HG03439 (cell line): ENCODE measurements around the gene MAPKAPK5.
A peak's percentile ranks its signal among the peaks of the same experiment; 100 is the strongest.
"Not testable (repeated sequence)": the region's sequence is repeated elsewhere in the genome, so short reads cannot be mapped to it uniquely, and the experiment has no call there.

Experiments
- ATAC-seq: cut with Tn5 transposase; IDR thresholded peaks from one replicate; pipeline ENCODE4 v1.9.1; 2021; ENCODE audit warnings: mild to moderate bottlenecking, moderate library complexity; ENCODE audit not compliant: unreplicated experiment

The MAPKAPK5 gene

GRCh38 chr12:111826992-111827391, 15.0 kb upstream of the MAPKAPK5 start:
- ATAC-seq = no peak

- ATAC-seq = no peak
Measured at GRCh38 chr12:111827907-111828306, 14.1 kb upstream of the MAPKAPK5 start.

DNA sequence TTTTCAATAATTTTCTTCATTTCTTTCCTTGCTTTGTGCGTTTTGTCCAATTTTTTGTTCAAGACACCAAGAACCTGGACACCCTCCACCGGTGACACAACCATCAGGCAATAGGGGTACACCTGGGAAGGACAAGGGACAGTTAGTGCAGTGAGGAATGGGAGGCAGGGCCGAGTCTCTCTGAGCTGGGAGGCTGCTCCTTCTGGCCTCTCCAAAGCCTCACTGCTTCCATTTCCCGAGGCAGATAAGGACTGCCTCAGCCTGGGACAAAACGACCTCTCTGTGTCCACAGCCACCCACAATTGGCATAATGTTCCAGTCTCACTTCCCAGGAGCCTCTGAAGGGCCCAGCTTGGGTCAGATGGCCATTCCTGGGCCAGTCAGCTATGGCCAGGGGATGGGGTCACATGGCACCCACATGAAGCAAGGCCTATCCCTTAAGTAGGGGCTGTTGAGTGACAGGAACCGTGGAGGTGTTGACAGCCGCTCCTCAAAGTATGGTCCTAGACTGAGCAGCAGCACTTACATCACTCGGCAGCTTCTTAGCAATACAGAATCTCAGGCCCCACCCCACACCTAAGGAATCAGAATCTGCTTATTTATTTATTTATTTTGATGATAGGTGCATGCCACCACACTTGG, 13.6 kb upstream of the MAPKAPK5 start:
- no peak for ATAC-seq

DNA sequence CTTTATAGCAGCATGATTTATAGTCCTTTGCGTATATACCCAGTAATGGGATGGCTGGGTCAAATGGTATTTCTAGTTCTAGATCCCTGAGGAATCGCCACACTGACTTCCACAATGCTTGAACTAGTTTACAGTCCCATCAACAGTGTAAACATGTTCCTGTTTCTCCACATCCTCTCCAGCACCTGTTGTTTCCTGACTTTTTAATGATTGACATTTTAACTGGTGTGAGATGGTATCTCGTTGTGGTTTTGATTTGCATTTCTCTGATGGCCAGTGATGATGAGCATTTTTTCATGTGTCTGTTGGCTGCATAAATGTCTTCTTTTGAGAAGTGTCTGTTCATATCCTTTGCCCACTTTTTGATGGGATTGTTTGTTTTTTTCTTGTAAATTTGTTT, 12.4 kb upstream of the MAPKAPK5 start:
- ATAC-seq = not testable (repeated sequence)

DNA sequence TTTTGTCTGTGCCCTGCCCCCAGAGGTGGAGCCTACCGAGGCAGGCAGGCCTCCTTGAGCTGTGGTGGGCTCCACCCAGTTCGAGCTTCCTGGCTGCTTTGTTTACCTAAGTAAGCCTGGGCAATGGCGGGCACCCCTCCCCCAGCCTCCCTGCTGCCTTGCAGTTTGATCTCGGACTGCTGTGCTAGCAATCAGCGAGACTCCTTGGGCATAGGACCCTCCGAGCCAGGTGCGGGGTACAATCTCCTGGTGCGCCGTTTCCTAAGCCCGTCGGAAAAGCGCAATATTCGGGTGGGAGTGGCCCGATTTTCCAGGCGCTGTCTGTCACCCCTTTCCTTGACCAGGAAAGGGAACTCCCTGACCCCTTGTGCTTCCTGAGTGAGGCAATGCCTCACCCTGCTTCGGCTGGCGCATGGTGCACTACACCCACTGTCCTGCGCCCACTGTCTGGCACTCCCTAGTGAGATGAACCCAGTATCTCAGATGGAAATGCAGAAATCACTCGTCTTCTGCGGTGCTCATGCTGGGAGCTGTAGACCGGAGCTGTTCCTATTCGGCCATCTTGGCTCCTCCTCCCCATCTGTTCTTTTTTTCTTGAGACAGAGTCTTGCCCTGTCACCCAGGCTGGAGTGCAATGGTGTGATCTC, 7.2 kb upstream of the MAPKAPK5 start:
- not testable (repeated sequence) for ATAC-seq

DNA sequence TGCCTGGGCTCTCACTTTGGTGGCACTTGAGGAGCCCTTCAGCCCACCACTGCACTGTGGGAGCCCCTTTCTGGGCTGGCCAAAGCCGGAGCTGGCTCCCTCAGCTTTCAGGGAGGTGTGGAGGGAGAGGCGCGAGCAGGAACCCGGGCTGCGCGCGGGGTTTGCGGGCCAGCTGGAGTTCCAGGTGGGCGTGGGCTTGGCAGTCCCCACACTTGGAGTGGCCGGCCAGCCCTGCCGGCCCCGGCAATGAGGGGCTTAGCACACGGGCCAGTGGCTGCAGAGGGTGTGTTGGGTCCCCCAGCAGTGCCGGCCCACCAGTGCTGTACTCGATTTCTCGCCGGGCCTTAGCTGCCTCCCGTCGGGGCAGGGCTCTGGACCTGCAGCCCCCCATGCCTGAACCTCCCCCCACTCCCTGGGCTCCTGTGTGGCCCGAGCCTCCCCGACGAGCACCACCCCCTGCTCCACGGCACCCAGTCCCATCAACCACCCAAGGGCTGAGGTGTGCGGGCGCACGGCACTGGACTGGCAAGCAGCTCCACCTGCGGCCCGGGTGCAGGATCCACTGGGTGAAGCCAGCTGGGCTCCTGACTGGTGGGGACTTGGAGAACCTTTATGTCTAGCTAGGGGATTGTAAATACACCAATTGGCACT, 6.4 kb upstream of the MAPKAPK5 start:
- not testable (repeated sequence) for ATAC-seq

DNA sequence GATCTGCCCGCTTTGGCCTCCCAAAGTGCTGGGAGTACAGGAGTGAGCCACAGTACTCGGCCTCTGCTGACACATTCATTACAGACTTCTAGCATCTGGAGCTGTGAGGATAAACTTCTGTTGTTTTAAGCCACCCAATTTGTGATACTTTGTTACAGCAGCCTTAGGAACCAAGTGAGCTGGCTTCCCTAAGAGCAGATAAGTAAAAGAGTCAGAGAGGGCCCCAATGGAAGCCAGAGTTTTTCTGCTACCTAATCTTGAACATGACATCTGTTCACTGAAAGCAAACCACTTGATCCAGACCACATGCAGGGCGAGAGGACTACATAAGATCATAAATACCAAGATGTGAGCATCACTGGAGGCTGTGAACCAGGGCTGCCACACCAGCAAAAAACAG, 3.7 kb upstream of the MAPKAPK5 start:
- no peak for ATAC-seq

DNA sequence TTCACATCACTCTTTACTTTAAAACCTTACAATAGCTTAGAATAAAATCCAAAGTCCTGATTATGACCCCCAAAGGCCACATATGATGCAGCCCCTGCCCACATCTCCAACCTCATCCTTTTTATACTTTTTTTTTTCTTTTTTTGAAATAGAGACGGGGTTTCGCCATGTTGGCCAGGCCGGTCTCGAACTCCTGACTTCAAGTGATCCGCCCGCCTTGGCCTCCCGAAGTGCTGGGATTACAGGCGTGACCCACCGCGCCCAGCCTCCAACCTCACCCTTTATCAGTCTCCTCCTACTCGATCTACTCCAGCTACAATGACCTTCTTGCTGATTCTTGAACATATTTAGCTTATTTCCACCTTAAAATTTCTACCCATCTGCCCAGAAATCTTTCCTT, 1.2 kb upstream of the MAPKAPK5 start:
- no peak for ATAC-seq

DNA sequence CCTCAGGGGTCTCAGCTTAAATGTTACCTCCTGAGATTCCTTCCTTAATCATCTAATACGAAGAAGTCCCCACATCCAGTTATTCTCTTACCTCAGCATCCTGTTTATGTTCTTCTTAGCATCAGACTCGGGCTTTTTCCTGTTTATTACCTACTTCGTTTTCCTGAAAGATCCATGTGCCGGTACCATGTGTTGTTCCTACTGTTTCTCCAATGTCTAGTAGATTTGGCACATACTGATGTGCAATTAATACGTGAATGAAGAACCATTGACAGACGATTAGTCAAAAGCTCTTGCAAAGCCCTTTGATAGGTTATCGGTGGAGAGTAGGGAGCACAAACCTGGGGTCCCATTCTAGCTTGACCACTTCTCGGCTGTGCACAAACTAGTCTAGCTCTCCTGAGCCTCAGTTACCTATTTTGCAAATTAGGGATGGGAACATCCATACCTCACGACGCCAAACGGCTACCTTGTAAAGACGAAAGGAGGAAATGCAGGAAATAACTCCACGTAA, 735 bp upstream of the MAPKAPK5 start:
- ATAC-seq = no peak

GRCh38 chr12:111842556-111843396, 748 bp downstream of the MAPKAPK5 start:
- peak; percentile 24 for ATAC-seq

- no peak for ATAC-seq
Measured at GRCh38 chr12:111846016-111846415, 4.0 kb downstream of the MAPKAPK5 start.

- ATAC-seq = no peak
Measured at GRCh38 chr12:111850526-111850925, 8.5 kb downstream of the MAPKAPK5 start.

DNA sequence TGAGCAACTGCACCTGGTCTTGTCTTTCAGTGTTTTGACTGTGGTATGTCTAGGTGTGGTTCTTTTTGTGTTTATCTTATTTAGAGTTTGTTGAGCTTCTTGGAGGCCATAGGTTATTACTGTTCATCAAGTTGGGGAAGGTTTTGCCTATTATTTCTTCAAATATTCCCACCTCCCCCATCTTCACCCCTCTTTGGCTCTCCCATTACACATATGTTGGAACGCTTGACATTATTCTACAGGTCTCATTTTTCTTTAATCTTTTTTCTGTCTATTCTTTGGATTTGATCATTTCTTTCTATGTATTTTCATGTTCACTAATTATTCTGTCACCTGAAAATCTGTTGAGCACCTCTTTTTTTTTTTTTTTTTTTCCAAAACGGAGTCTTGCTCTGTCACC, 16.2 kb downstream of the MAPKAPK5 start:
- ATAC-seq = no peak

DNA sequence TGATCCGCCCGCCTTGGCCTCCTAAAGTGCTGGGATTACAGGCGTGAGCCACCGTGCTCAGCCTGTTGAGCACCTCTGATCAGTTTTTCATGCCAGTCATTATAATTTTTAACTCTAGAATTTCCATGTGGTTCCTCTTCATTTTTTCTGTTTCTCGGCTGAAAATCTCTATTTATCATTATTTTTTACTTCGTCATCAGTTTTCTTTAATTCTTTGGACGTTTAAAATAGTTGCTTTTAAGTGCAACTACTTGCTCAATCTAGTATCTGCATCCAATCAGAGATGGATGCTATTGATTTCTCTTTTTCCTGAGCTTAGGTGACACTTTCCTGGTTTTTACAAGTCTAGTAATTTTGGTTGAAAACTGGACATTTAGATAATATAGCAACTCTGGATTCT, 16.8 kb downstream of the MAPKAPK5 start:
- ATAC-seq = no peak

GRCh38 chr12:111864913-111865312, 22.9 kb downstream of the MAPKAPK5 start:
- no peak for ATAC-seq

DNA sequence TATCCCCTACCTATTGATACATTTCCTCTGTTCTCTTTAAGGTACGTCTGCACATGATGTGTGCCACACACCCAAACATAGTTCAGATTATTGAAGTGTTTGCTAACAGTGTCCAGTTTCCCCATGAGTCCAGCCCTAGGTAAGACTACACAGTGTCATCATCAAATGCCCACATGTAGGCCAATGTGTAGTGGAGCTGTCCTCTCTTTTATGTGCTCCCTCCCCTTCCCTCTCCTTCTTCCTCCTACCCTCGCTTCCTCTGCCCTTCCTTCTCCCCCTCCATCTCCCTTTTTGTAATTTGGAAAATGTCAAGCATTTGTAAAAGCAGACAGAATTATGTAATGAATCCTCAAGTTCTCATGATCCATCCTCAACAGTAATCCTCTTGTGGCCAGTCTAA, 25.5 kb downstream of the MAPKAPK5 start:
- no peak for ATAC-seq

DNA sequence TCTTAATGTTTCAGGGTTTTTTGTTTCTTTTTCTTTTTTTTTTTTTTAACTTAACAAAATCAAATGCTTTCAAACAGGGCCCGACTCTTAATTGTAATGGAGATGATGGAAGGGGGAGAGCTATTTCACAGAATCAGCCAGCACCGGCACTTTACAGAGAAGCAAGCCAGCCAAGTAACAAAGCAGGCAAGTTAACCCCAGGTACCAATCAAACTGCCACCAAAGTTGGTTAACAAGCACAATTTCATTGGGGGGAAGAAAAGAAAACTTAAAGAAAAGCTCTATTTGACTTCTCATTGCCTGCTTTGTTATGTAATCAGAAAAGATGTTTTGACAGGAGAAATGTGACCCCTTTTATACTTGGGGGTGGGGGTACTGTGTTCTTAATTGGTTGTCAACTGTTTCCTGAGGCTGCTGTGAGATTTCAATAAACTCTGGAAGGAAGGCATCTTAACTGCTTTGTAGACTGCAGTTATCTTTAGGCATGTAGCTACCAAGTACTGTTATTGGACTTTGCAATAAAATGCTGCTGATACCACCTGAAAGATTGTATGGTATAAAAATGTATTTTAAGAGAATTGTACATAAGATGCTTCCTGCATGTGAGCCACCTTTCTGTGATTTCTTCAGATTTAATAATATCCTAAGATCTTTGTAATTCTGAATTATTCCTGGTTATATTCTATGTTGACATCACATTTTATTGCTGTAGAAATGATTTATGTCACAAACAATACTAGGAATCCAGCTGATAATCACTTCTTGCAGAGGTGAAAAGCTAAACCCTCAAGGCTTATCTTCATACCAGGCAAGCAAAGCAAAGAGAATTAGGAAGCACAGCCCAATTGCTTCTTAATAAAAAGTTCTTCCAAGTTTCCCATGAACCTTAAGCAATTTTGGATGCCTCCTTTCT, 26.9 kb downstream of the MAPKAPK5 start:
- no peak for ATAC-seq

DNA sequence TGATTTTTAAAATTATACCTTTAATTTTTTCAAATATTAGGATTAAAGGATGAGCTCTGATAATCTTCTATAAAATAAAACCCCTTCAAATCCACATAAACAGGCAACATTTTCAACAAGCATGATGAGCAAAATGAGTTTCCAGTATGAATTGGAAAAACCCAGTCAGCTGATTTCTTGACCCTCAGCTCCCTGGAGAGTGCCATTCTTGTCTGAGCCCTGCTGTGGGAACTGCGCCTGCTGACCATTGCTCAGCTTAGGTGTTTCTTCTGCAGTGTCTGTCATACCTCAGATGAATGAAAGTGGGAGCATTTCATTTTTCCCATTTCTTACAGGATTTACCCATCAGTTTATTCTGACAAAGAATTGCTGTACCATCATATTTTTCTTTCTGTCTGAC, 27.6 kb downstream of the MAPKAPK5 start:
- ATAC-seq = no peak

DNA sequence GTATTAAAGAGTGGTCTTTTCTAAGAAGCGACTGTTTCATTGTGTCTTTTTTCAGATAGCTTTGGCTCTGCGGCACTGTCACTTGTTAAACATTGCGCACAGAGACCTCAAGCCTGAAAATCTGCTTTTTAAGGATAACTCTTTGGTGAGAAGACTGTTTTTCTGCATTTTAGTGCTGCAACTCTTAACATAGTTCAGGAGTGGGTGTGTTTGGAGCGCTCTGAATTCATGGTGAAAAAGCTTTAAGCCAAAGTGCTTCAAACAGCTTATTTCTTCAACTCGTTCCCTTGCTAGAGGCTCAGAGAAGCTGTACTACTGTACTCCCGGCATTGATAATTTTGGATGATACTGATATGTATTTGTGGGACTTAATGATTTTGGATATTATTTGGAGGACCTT, 28.2 kb downstream of the MAPKAPK5 start:
- ATAC-seq = no peak

DNA sequence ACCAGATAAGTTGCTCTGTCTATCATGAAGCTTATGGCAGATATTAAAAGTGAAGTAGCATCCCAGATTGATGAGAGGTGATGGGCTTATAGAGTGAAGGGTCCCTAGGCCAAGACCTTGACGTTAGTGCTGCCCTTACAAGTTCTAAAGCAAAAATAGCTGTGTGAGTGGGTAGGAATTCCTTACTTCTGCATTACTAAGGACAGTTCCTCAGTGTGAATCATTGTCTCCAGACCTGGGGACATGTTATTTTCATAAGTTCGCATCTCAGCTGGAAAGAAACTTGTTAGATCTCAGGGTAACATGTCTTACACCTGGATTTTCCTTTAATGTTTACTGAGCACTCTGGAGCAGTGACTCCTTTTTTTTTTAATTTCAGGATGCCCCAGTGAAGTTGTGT, 28.7 kb downstream of the MAPKAPK5 start:
- no peak for ATAC-seq
